Measurements from ENCODE around the gene ELAPOR2. TPM values are rescaled to one million over a fixed set of nuclear protein-coding genes. Genes with fewer than 3 reads are reported as not detected.
"Not testable (repeated sequence)": the region's sequence is repeated elsewhere in the genome, so short reads cannot be mapped to it uniquely, and the experiment has no call there.

Gene ELAPOR2, protein sequence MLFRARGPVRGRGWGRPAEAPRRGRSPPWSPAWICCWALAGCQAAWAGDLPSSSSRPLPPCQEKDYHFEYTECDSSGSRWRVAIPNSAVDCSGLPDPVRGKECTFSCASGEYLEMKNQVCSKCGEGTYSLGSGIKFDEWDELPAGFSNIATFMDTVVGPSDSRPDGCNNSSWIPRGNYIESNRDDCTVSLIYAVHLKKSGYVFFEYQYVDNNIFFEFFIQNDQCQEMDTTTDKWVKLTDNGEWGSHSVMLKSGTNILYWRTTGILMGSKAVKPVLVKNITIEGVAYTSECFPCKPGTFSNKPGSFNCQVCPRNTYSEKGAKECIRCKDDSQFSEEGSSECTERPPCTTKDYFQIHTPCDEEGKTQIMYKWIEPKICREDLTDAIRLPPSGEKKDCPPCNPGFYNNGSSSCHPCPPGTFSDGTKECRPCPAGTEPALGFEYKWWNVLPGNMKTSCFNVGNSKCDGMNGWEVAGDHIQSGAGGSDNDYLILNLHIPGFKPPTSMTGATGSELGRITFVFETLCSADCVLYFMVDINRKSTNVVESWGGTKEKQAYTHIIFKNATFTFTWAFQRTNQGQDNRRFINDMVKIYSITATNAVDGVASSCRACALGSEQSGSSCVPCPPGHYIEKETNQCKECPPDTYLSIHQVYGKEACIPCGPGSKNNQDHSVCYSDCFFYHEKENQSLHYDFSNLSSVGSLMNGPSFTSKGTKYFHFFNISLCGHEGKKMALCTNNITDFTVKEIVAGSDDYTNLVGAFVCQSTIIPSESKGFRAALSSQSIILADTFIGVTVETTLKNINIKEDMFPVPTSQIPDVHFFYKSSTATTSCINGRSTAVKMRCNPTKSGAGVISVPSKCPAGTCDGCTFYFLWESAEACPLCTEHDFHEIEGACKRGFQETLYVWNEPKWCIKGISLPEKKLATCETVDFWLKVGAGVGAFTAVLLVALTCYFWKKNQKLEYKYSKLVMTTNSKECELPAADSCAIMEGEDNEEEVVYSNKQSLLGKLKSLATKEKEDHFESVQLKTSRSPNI
- total RNA-seq (2014; rRNA removed; shearing (Covaris generic); ENCODE audit: low replicate concordance): 9.7 and 26.9 TPM in 2 replicates

DNA sequence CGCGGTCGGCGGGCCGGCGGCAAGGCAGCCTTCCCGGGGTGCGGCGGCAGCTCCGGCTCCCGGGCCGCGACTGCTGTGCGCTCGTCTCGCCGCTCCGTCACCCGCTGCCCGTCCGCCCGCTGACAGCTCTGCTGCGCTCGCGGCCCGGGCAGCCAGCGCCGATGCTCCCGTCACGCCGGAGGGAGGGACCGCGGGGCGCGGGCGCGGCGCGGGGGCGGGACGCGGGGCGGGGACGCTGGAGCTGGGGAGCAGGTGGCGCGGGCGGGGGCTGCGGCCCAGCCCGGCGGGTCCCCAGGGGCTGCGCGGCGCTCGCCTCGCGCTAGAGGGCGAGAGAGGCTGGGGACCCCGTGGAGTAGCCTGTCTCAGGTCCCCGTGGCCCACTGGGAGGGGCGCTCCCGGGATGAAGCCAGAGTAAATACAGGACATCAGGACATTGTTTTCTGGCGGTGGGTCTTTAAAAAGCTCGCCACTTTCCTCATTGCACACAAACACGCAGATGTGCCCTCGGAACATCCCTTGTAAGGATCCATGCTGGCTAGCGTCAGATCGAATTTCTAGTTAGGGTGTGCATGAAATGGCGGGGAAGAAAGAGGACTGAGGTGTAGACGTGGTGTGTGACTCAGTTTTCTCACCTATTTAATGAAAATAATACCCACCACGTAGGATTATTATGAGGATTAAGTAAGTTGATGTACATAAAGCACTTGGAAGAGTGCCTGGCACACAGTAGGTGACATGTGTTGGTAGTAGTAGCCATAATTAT is at the start of gene ELAPOR2:
ELAPOR2 (minus strand) TSS at position 130 of the 763 bp plus-strand sequence. CDS start 141 bp downstream, outside the sequence.
- peak; percentile 92 for DNase-seq
- H3K27me3 ChIP-seq (ENCODE audit: low read length): no peaks in the 10 kb centered on the region
- H4K20me1 ChIP-seq (ENCODE audit: insufficient read depth, low read depth, low read length): no peaks in the 10 kb centered on the region
- peaks cover 16% of the 10 kb centered on the region for H3K4me1 ChIP-seq (ENCODE audit: low read length)
- H3K4me3 ChIP-seq (ENCODE audit: low read length): peak within 1 kb of the TSS; percentile 68
- no peak within 1 kb of the TSS for H3K27ac ChIP-seq (ENCODE audit: low read length)
- H3K4me2 ChIP-seq (ENCODE audit: low read depth, low read length, poor library complexity, severe bottlenecking): peak within 1 kb of the TSS; percentile 67
- H3K79me2 ChIP-seq (ENCODE audit: low read length): no peaks in the 10 kb centered on the region
- H3K9me3 ChIP-seq (ENCODE audit: low read length): no peaks in the 10 kb centered on the region
- no peaks in the 10 kb centered on the region for H3K36me3 ChIP-seq (ENCODE audit: insufficient read depth, low read length)
- H2AFZ ChIP-seq (ENCODE audit: low read length): peak within 1 kb of the TSS; percentile 89
- no peaks in the 10 kb centered on the region for H3K9me2 ChIP-seq (replicated peaks; ENCODE audit: insufficient read depth, low read length)
- peak within 1 kb of the TSS; percentile 63 for H3K9ac ChIP-seq (ENCODE audit: low read length)

DNA sequence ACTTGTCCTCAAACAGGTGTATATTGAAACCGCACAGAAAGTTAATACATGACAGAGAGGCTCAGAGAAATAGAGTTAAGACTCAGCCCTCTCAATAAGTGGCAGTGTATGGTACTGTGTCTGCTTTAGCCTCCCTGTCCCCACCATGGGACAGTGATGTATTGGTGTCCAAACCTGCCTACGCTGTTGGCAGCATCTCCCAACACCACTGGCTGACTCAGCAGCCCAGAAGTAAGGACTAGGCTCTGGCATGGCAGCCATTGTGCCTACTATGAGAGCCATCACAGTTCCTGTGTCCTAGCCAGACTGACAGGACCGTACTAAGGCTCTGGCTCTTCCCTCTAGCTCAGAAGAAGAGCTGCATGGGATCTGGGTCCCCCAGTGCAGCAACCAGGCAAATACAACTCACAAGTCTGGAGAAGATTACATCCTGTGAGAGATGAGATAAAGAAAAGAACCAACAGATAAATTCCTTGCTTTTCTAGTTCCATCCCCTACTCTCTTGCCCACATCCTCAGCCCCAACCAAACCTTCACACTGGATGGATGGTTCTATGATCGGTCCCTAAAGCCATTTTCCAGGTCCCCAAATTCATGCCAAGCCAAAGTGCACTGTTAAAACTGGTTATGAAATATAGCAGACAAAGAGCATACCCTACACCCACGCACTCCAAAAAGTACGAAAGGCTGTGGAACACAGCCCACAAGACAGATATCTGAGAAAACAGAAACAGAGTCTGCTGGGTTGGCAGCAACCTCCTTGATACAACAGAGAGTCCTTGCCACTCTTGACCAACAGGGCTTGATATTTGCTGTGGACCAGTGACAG is 48.7 kb upstream of the ELAPOR2 start:
- Histone ChIP-seq H3K79me2 (ENCODE audit: low read length) (no peaks in the 10 kb centered on the region), H3K36me3 (ENCODE audit: insufficient read depth, low read length) (no peaks in the 10 kb centered on the region), H3K9me2 (replicated peaks; ENCODE audit: insufficient read depth, low read length) (no peaks in the 10 kb centered on the region), H3K27me3 (ENCODE audit: low read length) (no peaks in the 10 kb centered on the region), H3K4me3 (ENCODE audit: low read length) (no peak overlapping the region), H3K9me3 (ENCODE audit: low read length) (no peaks in the 10 kb centered on the region), H3K27ac (ENCODE audit: low read length) (no peak overlapping the region), H3K4me1 (ENCODE audit: low read length) (no peaks in the 10 kb centered on the region), H2AFZ (ENCODE audit: low read length) (no peak overlapping the region), H3K9ac (ENCODE audit: low read length) (no peak overlapping the region), H4K20me1 (ENCODE audit: insufficient read depth, low read depth, low read length) (no peaks in the 10 kb centered on the region), H3K4me2 (ENCODE audit: low read depth, low read length, poor library complexity, severe bottlenecking) (no peak overlapping the region)
- no peak for DNase-seq

DNA sequence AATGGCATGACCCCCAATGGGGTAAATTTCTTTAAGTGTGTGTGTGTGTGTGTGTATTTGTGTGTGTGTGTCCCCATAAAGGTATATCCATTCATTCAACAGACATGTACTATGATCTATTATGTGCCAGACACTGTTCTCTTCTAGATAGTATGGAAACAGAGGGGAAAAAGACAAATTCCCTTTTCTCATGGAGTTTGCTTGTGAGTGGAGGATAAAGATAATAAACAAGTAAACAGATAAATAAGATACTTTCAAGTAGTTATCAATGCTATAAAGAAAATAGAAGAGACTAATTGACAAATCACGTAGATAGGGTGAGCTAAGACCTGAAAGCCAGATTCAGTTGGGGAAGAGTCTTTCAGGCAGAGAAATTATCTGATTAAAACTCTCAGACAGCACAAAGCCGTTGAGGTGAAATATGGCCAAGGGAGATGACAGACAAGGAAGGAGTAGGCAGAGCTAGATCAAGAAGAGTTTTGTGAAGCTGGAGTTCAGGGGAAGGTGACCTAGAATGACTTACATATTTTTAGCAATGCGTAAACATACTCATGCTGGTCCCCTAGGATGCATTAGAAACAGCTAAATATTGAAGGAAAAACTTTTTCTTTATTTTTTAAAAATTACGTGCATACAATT is 47.6 kb upstream of the ELAPOR2 start:
- Histone ChIP-seq H3K4me2 (ENCODE audit: low read depth, low read length, poor library complexity, severe bottlenecking) (no peak overlapping the region), H3K9me3 (ENCODE audit: low read length) (no peaks in the 10 kb centered on the region), H3K27me3 (ENCODE audit: low read length) (no peaks in the 10 kb centered on the region), H2AFZ (ENCODE audit: low read length) (no peak overlapping the region), H3K79me2 (ENCODE audit: low read length) (no peaks in the 10 kb centered on the region), H3K9me2 (replicated peaks; ENCODE audit: insufficient read depth, low read length) (no peaks in the 10 kb centered on the region), H3K4me1 (ENCODE audit: low read length) (no peaks in the 10 kb centered on the region), H3K4me3 (ENCODE audit: low read length) (no peak overlapping the region), H3K9ac (ENCODE audit: low read length) (no peak overlapping the region), H4K20me1 (ENCODE audit: insufficient read depth, low read depth, low read length) (no peaks in the 10 kb centered on the region), H3K36me3 (ENCODE audit: insufficient read depth, low read length) (no peaks in the 10 kb centered on the region), H3K27ac (ENCODE audit: low read length) (no peak overlapping the region)
- no peak for DNase-seq

DNA sequence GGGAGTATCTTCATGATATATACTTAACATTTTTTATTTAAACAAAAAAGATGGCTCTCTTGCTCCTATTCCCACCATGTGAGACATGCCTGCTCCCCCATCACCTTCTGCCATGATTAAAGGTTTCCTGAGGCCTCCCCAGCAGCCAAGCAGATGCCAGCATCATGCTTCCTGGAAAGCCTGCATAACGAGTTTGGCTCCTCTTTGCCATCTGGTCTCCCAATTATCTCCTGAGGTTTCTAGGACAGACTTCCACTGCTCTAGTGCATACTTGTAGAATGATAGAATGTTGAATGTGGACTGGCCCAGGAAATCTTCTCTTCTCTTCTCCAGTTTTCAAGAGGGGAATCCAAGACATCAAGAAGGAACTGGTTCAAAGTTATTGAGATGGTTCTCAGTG is 45.9 kb upstream of the ELAPOR2 start:
- Histone ChIP-seq H3K36me3 (ENCODE audit: insufficient read depth, low read length) (no peaks in the 10 kb centered on the region), H3K27ac (ENCODE audit: low read length) (no peak overlapping the region), H3K9me2 (replicated peaks; ENCODE audit: insufficient read depth, low read length) (no peaks in the 10 kb centered on the region), H3K9ac (ENCODE audit: low read length) (no peak overlapping the region), H3K4me1 (ENCODE audit: low read length) (no peaks in the 10 kb centered on the region), H4K20me1 (ENCODE audit: insufficient read depth, low read depth, low read length) (no peaks in the 10 kb centered on the region), H3K79me2 (ENCODE audit: low read length) (no peaks in the 10 kb centered on the region), H3K9me3 (ENCODE audit: low read length) (no peaks in the 10 kb centered on the region), H2AFZ (ENCODE audit: low read length) (no peak overlapping the region), H3K4me2 (ENCODE audit: low read depth, low read length, poor library complexity, severe bottlenecking) (no peak overlapping the region), H3K4me3 (ENCODE audit: low read length) (no peak overlapping the region), H3K27me3 (ENCODE audit: low read length) (no peaks in the 10 kb centered on the region)
- no peak for DNase-seq

DNA sequence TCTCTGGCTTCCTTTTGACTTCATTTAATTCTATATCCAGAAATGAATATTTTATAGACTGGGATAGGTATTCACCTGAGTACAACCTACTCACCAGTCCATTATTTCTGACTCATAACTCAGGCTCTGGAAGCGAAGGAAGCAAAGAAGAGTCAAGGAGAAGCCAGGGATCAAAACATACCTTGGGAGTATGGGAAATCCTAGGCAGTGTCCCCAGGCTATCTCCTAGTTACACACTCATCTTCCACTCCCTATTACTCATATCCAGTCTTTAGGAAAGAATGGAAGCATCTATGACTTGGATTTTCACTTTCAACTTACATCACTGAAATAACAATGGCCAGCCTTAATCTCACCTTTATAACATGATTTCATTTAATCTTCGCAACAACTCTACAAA is 40.9 kb upstream of the ELAPOR2 start:
- no peaks in the 10 kb centered on the region for H3K4me1 ChIP-seq (ENCODE audit: low read length)
- no peaks in the 10 kb centered on the region for H3K36me3 ChIP-seq (ENCODE audit: insufficient read depth, low read length)
- no peak overlapping the region for H2AFZ ChIP-seq (ENCODE audit: low read length)
- no peaks in the 10 kb centered on the region for H3K9me3 ChIP-seq (ENCODE audit: low read length)
- H3K27ac ChIP-seq (ENCODE audit: low read length): no peak overlapping the region
- H3K9ac ChIP-seq (ENCODE audit: low read length): no peak overlapping the region
- H3K79me2 ChIP-seq (ENCODE audit: low read length): no peaks in the 10 kb centered on the region
- no peak for DNase-seq
- H3K4me3 ChIP-seq (ENCODE audit: low read length): no peak overlapping the region
- no peaks in the 10 kb centered on the region for H3K27me3 ChIP-seq (ENCODE audit: low read length)
- no peaks in the 10 kb centered on the region for H4K20me1 ChIP-seq (ENCODE audit: insufficient read depth, low read depth, low read length)
- no peak overlapping the region for H3K4me2 ChIP-seq (ENCODE audit: low read depth, low read length, poor library complexity, severe bottlenecking)
- no peaks in the 10 kb centered on the region for H3K9me2 ChIP-seq (replicated peaks; ENCODE audit: insufficient read depth, low read length)

DNA sequence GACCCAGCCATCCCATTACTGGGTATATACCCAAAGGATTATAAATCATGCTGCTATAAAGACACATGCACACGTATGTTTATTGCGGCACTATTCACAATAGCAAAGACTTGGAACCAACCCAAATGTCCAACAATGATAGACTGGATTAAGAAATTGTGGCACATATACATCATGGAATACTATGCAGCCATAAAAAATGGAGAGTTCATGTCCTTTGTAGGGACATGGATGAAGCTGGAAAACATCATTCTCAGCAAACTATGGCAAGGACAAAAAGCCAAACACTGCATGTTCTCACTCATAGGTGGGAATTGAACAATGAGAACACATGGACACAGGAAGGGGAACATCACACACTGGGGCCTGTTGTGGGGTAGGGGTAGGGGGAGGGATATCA is 37.9 kb upstream of the ELAPOR2 start:
- H3K4me1 ChIP-seq (ENCODE audit: low read length); H3K4me3 ChIP-seq (ENCODE audit: low read length); H3K36me3 ChIP-seq (ENCODE audit: insufficient read depth, low read length); DNase-seq; H4K20me1 ChIP-seq (ENCODE audit: insufficient read depth, low read depth, low read length); H3K27ac ChIP-seq (ENCODE audit: low read length); H2AFZ ChIP-seq (ENCODE audit: low read length); H3K9ac ChIP-seq (ENCODE audit: low read length); H3K9me3 ChIP-seq (ENCODE audit: low read length); H3K4me2 ChIP-seq (ENCODE audit: low read depth, low read length, poor library complexity, severe bottlenecking); H3K9me2 ChIP-seq (replicated peaks; ENCODE audit: insufficient read depth, low read length); H3K79me2 ChIP-seq (ENCODE audit: low read length); H3K27me3 ChIP-seq (ENCODE audit: low read length): not testable (repeated sequence)

DNA sequence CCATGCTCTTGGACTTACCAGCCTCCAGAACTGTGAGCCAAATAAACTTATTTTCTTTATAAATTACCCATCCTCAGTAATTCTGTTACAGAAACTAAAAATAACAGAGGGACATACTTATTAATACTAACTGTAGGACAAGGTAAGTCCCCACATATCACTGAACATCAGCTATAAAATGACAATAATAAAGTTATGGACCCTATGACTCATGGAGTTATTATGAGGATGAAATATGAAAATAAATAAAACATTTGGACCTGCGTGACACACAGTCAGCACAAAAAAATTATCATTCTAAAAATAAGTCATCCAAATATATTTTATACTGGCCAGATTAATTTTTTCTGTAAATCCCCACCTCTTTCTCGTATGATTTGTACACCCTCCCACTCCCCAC is 34.9 kb upstream of the ELAPOR2 start:
- Histone ChIP-seq H3K9me2 (replicated peaks; ENCODE audit: insufficient read depth, low read length) (no peaks in the 10 kb centered on the region), H2AFZ (ENCODE audit: low read length) (no peak overlapping the region), H3K9me3 (ENCODE audit: low read length) (no peaks in the 10 kb centered on the region), H3K27me3 (ENCODE audit: low read length) (no peaks in the 10 kb centered on the region), H3K79me2 (ENCODE audit: low read length) (no peaks in the 10 kb centered on the region), H3K4me3 (ENCODE audit: low read length) (no peak overlapping the region), H3K9ac (ENCODE audit: low read length) (no peak overlapping the region), H3K4me1 (ENCODE audit: low read length) (no peaks in the 10 kb centered on the region), H3K27ac (ENCODE audit: low read length) (no peak overlapping the region), H4K20me1 (ENCODE audit: insufficient read depth, low read depth, low read length) (no peaks in the 10 kb centered on the region), H3K4me2 (ENCODE audit: low read depth, low read length, poor library complexity, severe bottlenecking) (no peak overlapping the region), H3K36me3 (ENCODE audit: insufficient read depth, low read length) (no peaks in the 10 kb centered on the region)
- no peak for DNase-seq
